HG02973 (cell line): Measurements from ENCODE around the gene SF1.

Source experiments
- ATAC-seq: cut with Tn5 transposase; IDR thresholded peaks from one replicate; pipeline ENCODE4 v1.9.1; 2021; ENCODE audit warnings: moderate library complexity; ENCODE audit not compliant: unreplicated experiment

The SF1 gene

DNA sequence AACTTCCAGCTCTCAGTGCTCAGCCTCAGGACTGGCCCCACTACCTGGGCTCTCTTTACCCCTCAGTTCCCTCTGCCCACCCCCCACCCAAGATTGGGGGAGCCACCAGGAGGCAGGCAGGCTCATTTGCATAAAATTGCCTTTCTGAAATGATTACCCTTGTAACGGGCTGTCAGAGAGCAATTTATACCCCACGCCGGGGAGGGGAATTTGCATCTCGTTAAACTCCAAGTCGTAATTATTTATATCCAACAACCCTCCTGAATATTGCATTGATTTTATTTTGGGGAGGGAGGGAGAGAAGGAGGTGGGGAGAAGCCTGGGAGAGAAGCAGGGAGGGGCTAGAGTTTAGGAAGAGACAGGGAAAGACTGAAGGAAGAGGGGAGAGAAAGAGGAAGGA is 63.7 kb downstream of the SF1 start:
- ATAC-seq = no peak
